Liver (tissue), 9 donors: ENCODE results near the gene PXDN. TPM values are rescaled to one million over a fixed set of nuclear protein-coding genes. Genes with fewer than 3 reads are reported as not detected.

Experiments
- DNase-seq: peaks from one replicate; pipeline ENCODE4 v3.0.0-alpha.2; 2017; ENCODE audit warnings: low spot score
- H3K27ac ChIP-seq, 2 donors: one replicate each; pipeline ENCODE4 v1.7.0; 2013; ENCODE audit warnings: inconsistent platforms in 2 of 2, low read length in 2 of 2, control low read depth in 1 of 2, low read depth in 1 of 2, mild to moderate bottlenecking in 1 of 2
- H3K27me3 ChIP-seq, 4 donors: one replicate each; pipeline versions ENCODE4 v1.6.1 to v1.7.0; 2013; ENCODE audit warnings: low read length in 3 of 4, inconsistent platforms in 1 of 4, mild to moderate bottlenecking in 1 of 4, moderate library complexity in 1 of 4; ENCODE audit not compliant: control insufficient read depth in 4 of 4, insufficient read depth in 4 of 4
- H3K36me3 ChIP-seq, 4 donors: one replicate each; pipeline versions ENCODE4 v1.6.1 to v1.7.0; 2013; ENCODE audit warnings: low read length in 3 of 4, mild to moderate bottlenecking in 3 of 4, low read depth in 1 of 4, moderate library complexity in 1 of 4; ENCODE audit not compliant: control insufficient read depth in 4 of 4, insufficient read depth in 3 of 4
- H3K4me1 ChIP-seq, 4 donors: one replicate each; pipeline versions ENCODE4 v1.6.1 to v1.7.0; 2013; ENCODE audit warnings: low read length in 3 of 4, mild to moderate bottlenecking in 3 of 4, moderate library complexity in 1 of 4; ENCODE audit not compliant: control insufficient read depth in 4 of 4, insufficient read depth in 4 of 4
- H3K4me3 ChIP-seq, 3 donors: one replicate each; pipeline versions ENCODE4 v1.6.1 to v1.7.0; 2013; ENCODE audit warnings: low read length in 3 of 3, control low read depth in 1 of 3, low read depth in 1 of 3, mild to moderate bottlenecking in 1 of 3
- H3K9ac ChIP-seq, 2 donors: one replicate each; pipeline ENCODE4 v1.7.0; 2013; ENCODE audit warnings: low read length in 2 of 2, mild to moderate bottlenecking in 2 of 2, moderate library complexity in 2 of 2, control low read depth in 1 of 2, low read depth in 1 of 2
- H3K9me3 ChIP-seq, 4 donors: one replicate each; pipeline versions ENCODE4 v1.6.1 to v1.7.0; 2013; ENCODE audit warnings: low read length in 3 of 4; ENCODE audit not compliant: control insufficient read depth in 4 of 4
- EGR1 ChIP-seq, 2 donors: IDR thresholded peaks; 2 replicates each; pipeline ENCODE4 v1.6.1; 2016 to 2018; ENCODE audit warnings: antibody characterized with exemption in 2 of 2, low read depth in 2 of 2
- FOXA1 ChIP-seq: IDR thresholded peaks from 2 replicates; pipeline ENCODE4 v1.6.1; 2016; ENCODE audit warnings: antibody characterized with exemption
- FOXA2 ChIP-seq: IDR thresholded peaks from 2 replicates; pipeline ENCODE4 v1.6.1; 2016; ENCODE audit warnings: antibody characterized with exemption
- GABPA ChIP-seq, 2 donors: IDR thresholded peaks in 1 of 2; conservative IDR thresholded peaks in 1 of 2; 2 replicates each; pipeline ENCODE4 v1.6.1; 2016; ENCODE audit warnings: antibody characterized with exemption in 2 of 2, mild to moderate bottlenecking in 1 of 2, moderate library complexity in 1 of 2
- HNF4A ChIP-seq, 2 donors: conservative IDR thresholded peaks; 2 replicates each; pipeline ENCODE4 v1.6.1; 2016; ENCODE audit warnings: antibody characterized with exemption in 2 of 2, mild to moderate bottlenecking in 2 of 2
- HNF4G ChIP-seq: IDR thresholded peaks from 2 replicates; pipeline ENCODE4 v1.6.1; 2016; ENCODE audit warnings: antibody characterized with exemption
- JUND ChIP-seq, 2 donors: IDR thresholded peaks; 2 replicates each; pipeline ENCODE4 v1.6.1; 2016; ENCODE audit warnings: antibody characterized with exemption in 2 of 2
- MAX ChIP-seq: IDR thresholded peaks from 2 replicates; pipeline ENCODE4 v1.6.1; 2016; ENCODE audit warnings: antibody characterized with exemption
- NR2F2 ChIP-seq: IDR thresholded peaks from 2 replicates; pipeline ENCODE4 v1.6.1; 2016; ENCODE audit warnings: antibody characterized with exemption
- RAD21 ChIP-seq, 2 donors: IDR thresholded peaks; 2 replicates each; pipeline ENCODE4 v1.6.1; 2016; ENCODE audit warnings: antibody characterized with exemption in 2 of 2, mild to moderate bottlenecking in 2 of 2
- RXRA ChIP-seq, 2 donors: IDR thresholded peaks; 2 replicates each; pipeline ENCODE4 v1.6.1; 2017 to 2018; ENCODE audit warnings: antibody characterized with exemption in 2 of 2, mild to moderate bottlenecking in 1 of 2
- SP1 ChIP-seq: IDR thresholded peaks from 2 replicates; pipeline ENCODE4 v1.6.1; 2018; ENCODE audit warnings: antibody characterized with exemption, mild to moderate bottlenecking
- TAF1 ChIP-seq: conservative IDR thresholded peaks from 2 replicates; pipeline ENCODE4 v1.6.1; 2016; ENCODE audit warnings: antibody characterized with exemption, mild to moderate bottlenecking
- YY1 ChIP-seq: IDR thresholded peaks from 2 replicates; pipeline ENCODE4 v1.6.1; 2016; ENCODE audit warnings: antibody characterized with exemption, mild to moderate bottlenecking
- ZBTB33 ChIP-seq: IDR thresholded peaks from 2 replicates; pipeline ENCODE4 v1.6.1; 2016; ENCODE audit warnings: antibody characterized with exemption
- WGBS: extraction: QIAGEN DNeasy Blood & Tissue Kit; methylation state at CpG from one replicate; pipeline ENCODE4 v1.1.7; 2013; 5-methylcytosine and 5-hydroxymethylcytosine counted together
- polyA plus RNA-seq, 2 donors: library from polyadenylated mRNA; stranded (reverse) in 1 of 2; unstranded in 1 of 2; fragments of 200-250 nt in 1 of 2; fragments of >200 nt in 1 of 2; fragmentation: Nextera tagmentation in 1 of 2; extraction: Ambion mirVana in 1 of 2; gene quantifications; one replicate each; pipeline versions ENCODE4 v1.2.1 to v1.2.3, GENCODE V29; 2013 to 2015
- total RNA-seq, 2 donors: library from RNA; depleted of rRNA; stranded (reverse); fragments of >200 nt; gene quantifications; one replicate each; pipeline ENCODE4 v1.2.3, GENCODE V29; 2014
- TF ChIP-seq, protein P1 (sequence below): IDR thresholded peaks from 2 replicates; pipeline ENCODE4 v1.6.1; 2016; ENCODE audit warnings: antibody characterized with exemption
- TF ChIP-seq, protein P2 (sequence below): IDR thresholded peaks from 2 replicates; pipeline ENCODE4 v1.6.1; 2016; ENCODE audit warnings: antibody characterized with exemption, mild to moderate bottlenecking
- TF ChIP-seq, protein P3 (sequence below): fragments of 150-350 bp; IDR thresholded peaks from 2 replicates; pipeline ENCODE4 v1.5.1; 2017; ENCODE audit warnings: improper control_type of control experiment, low read depth, low read length; ENCODE audit not compliant: missing input control
- donor health status: healthy.
- donor health status: healthy.
- donor health status: healthy.
- donor health status: healthy.
- donor health status: healthy.

The PXDN gene
- total and polyA plus RNA-seq, 4 donors: 4.2 to 21.5 (median 16.9) TPM

GRCh38 chr2:1738646-1739302 is 5.5 kb downstream of the PXDN start:
- 83% methylated on average over 19 of the region's 19 CpGs for WGBS
- Histone ChIP-seq H3K4me3 (no peak overlapping the region), H3K9me3 (peaks cover 0 to 6% (median 0%) of the 10 kb centered on the region in 4 donors), H3K36me3 (no peaks in the 10 kb centered on the region), H3K27ac (peak overlapping the region in 1 of 2 donors; percentile 30), H3K9ac (no peak overlapping the region), H3K4me1 (peaks cover 0 to 3% (median 1%) of the 10 kb centered on the region in 4 donors), H3K27me3 (no peaks in the 10 kb centered on the region)
- no peak for DNase-seq
- TF ChIP-seq HNF4A (conservative IDR thresholded peaks at IDR 0.05) (no peak), MAX (no peak), FOXA1 (no peak), HNF4G (no peak), TAF1 (no peak), FOXA2 (no peak), NR2F2 (no peak), SP1 (no peak), YY1 (no peak), GABPA (IDR thresholded peaks at IDR 0.05 in 1 of 2, conservative IDR thresholded peaks at IDR 0.05 in 1 of 2) (no peak), ZBTB33 (no peak), RXRA (IDR thresholded peaks at IDR 0.05) (no peak), RAD21 (IDR thresholded peaks at IDR 0.05) (no peak), JUND (IDR thresholded peaks at IDR 0.05) (no peak), EGR1 (IDR thresholded peaks at IDR 0.05; ENCODE audit: low read depth in 2 of 2) (no peak)
- TF ChIP-seq, protein P1, sequence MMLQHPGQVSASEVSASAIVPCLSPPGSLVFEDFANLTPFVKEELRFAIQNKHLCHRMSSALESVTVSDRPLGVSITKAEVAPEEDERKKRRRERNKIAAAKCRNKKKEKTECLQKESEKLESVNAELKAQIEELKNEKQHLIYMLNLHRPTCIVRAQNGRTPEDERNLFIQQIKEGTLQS: no peak
- TF ChIP-seq, protein P2, sequence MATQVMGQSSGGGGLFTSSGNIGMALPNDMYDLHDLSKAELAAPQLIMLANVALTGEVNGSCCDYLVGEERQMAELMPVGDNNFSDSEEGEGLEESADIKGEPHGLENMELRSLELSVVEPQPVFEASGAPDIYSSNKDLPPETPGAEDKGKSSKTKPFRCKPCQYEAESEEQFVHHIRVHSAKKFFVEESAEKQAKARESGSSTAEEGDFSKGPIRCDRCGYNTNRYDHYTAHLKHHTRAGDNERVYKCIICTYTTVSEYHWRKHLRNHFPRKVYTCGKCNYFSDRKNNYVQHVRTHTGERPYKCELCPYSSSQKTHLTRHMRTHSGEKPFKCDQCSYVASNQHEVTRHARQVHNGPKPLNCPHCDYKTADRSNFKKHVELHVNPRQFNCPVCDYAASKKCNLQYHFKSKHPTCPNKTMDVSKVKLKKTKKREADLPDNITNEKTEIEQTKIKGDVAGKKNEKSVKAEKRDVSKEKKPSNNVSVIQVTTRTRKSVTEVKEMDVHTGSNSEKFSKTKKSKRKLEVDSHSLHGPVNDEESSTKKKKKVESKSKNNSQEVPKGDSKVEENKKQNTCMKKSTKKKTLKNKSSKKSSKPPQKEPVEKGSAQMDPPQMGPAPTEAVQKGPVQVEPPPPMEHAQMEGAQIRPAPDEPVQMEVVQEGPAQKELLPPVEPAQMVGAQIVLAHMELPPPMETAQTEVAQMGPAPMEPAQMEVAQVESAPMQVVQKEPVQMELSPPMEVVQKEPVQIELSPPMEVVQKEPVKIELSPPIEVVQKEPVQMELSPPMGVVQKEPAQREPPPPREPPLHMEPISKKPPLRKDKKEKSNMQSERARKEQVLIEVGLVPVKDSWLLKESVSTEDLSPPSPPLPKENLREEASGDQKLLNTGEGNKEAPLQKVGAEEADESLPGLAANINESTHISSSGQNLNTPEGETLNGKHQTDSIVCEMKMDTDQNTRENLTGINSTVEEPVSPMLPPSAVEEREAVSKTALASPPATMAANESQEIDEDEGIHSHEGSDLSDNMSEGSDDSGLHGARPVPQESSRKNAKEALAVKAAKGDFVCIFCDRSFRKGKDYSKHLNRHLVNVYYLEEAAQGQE: no peak
- TF ChIP-seq, protein P3, sequence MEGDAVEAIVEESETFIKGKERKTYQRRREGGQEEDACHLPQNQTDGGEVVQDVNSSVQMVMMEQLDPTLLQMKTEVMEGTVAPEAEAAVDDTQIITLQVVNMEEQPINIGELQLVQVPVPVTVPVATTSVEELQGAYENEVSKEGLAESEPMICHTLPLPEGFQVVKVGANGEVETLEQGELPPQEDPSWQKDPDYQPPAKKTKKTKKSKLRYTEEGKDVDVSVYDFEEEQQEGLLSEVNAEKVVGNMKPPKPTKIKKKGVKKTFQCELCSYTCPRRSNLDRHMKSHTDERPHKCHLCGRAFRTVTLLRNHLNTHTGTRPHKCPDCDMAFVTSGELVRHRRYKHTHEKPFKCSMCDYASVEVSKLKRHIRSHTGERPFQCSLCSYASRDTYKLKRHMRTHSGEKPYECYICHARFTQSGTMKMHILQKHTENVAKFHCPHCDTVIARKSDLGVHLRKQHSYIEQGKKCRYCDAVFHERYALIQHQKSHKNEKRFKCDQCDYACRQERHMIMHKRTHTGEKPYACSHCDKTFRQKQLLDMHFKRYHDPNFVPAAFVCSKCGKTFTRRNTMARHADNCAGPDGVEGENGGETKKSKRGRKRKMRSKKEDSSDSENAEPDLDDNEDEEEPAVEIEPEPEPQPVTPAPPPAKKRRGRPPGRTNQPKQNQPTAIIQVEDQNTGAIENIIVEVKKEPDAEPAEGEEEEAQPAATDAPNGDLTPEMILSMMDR: no peak
